ENCODE data around the gene ADSS1.

- no peak for TF ChIP-seq EZH2phosphoT487 (IDR thresholded peaks at IDR 0.05; ENCODE audit: borderline replicate concordance)
- TF ChIP-seq CTCF (conservative IDR thresholded peaks at IDR 0.05; ENCODE audit: low read length) = no peak
These were observed 9.1 kb downstream of the ADSS1 start for GRCh38 chr14:104732931-104733681.

Measured in Loucy (cell line).